Mammary epithelial cell (primary cell): ENCODE results near the gene PPIL4.

Experiments
- EZH2 ChIP-seq: IDR thresholded peaks from 2 replicates; pipeline ENCODE4 v1.6.1; 2012; ENCODE audit warnings: low read length, inconsistent platforms, borderline replicate concordance
- TF ChIP-seq, protein P1 (sequence below), 2 donors: IDR thresholded peaks in 1 of 2; conservative IDR thresholded peaks in 1 of 2; 2 replicates each; pipeline ENCODE4 v1.5.1; 2011 to 2012; ENCODE audit warnings: inconsistent platforms in 2 of 2, low read length in 2 of 2, mild to moderate bottlenecking in 2 of 2, control low read depth in 1 of 2, low read depth in 1 of 2; ENCODE audit not compliant: insufficient read depth in 1 of 2; ENCODE audit errors: extremely low read depth in 1 of 2

DNA sequence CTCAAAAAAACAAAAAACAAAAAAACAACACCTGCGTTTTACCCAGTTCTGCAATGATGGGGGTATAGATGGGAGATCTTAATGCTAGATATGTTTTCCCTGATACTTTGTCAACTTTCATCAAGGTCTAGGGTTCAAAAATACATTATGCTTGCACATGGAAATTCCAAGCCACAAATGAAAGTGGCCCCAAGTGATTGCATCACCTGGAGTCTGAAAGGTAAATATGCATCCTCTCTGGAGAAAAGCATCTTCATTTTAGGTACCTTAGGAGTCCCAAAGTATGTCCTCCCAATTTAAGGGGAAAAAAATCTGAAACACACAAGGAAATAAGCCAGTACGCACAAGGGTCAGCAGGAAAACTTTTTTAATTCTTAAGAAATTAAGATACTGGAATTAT is 48.5 kb downstream of the PPIL4 start:
- TF ChIP-seq, protein P1, sequence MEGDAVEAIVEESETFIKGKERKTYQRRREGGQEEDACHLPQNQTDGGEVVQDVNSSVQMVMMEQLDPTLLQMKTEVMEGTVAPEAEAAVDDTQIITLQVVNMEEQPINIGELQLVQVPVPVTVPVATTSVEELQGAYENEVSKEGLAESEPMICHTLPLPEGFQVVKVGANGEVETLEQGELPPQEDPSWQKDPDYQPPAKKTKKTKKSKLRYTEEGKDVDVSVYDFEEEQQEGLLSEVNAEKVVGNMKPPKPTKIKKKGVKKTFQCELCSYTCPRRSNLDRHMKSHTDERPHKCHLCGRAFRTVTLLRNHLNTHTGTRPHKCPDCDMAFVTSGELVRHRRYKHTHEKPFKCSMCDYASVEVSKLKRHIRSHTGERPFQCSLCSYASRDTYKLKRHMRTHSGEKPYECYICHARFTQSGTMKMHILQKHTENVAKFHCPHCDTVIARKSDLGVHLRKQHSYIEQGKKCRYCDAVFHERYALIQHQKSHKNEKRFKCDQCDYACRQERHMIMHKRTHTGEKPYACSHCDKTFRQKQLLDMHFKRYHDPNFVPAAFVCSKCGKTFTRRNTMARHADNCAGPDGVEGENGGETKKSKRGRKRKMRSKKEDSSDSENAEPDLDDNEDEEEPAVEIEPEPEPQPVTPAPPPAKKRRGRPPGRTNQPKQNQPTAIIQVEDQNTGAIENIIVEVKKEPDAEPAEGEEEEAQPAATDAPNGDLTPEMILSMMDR (conservative IDR thresholded peaks at IDR 0.05 in 1 of 2, IDR thresholded peaks at IDR 0.05 in 1 of 2; ENCODE audit: extremely low read depth in 1 of 2, insufficient read depth in 1 of 2, low read depth in 1 of 2, low read length in 2 of 2), result no peak
- no peak for TF ChIP-seq EZH2
